ENCODE measurements around the gene CAMSAP1.

CAMSAP1 gene

DNA sequence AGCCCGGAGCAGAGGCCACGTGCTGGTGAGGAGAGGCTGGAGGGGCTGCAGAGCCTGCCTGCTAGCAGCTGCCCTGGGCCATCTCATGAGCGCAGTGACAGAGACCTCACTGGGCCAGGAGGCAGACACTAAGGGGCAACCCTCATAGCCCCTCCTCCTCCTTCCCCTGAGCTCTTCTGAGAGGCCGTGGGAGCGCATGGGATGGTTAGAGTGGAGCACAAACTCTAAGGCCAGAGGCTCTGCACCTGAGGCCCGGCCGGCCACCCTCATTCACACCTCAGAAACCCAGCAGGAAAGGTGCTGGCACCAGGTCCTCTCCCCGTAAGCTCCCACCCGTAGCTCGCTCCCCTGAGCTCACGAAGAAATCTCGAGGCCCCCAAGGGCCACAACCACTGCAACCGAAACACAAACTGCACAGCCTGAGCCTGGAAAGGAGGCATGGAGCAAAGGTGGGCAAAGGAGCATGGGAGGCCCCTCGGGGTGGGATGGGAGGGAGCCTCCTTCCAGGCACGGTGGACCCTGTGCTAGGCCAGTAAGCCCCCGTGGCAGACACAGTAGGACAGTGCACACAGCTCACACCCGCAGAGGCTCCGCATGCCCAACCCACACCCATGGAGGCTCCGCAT is 17.7 kb downstream of the CAMSAP1 start:
- Histone ChIP-seq H3K4me1 (ENCODE audit: control insufficient read depth, insufficient read depth, low read length) (peaks cover 37% of the 10 kb centered on the region), H3K4me3 (ENCODE audit: low read length) (no peak overlapping the region)

DNA sequence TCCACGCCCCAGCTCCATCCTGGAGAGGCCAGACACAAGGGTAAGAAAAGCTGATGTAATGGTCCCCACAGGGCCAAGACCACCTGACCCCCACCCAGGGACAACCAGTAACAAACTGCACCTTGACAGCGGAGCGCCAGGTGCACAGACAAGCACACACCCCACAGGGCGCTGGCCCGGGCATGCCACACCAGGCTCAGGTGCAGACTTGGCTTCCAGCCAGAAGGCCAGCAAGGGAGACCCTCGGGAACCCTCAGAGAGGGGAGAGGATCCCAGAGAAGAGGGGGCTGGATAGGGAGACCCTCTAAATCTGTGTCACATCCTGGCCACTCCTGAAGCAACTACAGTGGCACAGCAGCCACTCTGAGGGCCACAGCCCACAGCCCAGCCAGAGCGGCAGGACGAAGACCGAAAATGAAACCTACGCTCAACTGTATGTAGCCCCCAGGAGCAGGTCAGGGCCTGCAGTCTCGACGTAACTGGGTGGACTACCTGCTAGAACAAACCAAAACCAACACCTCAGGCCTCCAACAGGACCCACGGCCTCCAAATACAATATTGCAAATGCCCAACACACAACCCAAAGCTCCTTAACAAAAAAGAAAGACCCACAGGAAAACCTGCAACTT is 18.5 kb downstream of the CAMSAP1 start:
- Histone ChIP-seq H3K4me3 (ENCODE audit: low read length) (no peak overlapping the region), H3K9me3 (replicated peaks; ENCODE audit: low read length) (no peaks in the 10 kb centered on the region), H3K4me1 (ENCODE audit: control insufficient read depth, insufficient read depth, low read length) (peaks cover 45% of the 10 kb centered on the region), H3K4me2 (ENCODE audit: low read length) (no peak overlapping the region), H3K36me3 (ENCODE audit: insufficient read depth, low read length) (no peaks in the 10 kb centered on the region), H3K9ac (ENCODE audit: low read depth, low read length) (no peak overlapping the region), H3K27me3 (ENCODE audit: control insufficient read depth, insufficient read depth, low read length) (no peaks in the 10 kb centered on the region)

More for the DNA sequence above, 17.7 kb downstream of the CAMSAP1 start:
- Histone ChIP-seq H3K36me3 (ENCODE audit: insufficient read depth, low read length) (no peaks in the 10 kb centered on the region), H3K9ac (ENCODE audit: low read depth, low read length) (no peak overlapping the region), H3K9me3 (replicated peaks; ENCODE audit: low read length) (no peaks in the 10 kb centered on the region), H3K4me2 (ENCODE audit: low read length) (no peak overlapping the region), H3K27me3 (ENCODE audit: control insufficient read depth, insufficient read depth, low read length) (no peaks in the 10 kb centered on the region)

DNA sequence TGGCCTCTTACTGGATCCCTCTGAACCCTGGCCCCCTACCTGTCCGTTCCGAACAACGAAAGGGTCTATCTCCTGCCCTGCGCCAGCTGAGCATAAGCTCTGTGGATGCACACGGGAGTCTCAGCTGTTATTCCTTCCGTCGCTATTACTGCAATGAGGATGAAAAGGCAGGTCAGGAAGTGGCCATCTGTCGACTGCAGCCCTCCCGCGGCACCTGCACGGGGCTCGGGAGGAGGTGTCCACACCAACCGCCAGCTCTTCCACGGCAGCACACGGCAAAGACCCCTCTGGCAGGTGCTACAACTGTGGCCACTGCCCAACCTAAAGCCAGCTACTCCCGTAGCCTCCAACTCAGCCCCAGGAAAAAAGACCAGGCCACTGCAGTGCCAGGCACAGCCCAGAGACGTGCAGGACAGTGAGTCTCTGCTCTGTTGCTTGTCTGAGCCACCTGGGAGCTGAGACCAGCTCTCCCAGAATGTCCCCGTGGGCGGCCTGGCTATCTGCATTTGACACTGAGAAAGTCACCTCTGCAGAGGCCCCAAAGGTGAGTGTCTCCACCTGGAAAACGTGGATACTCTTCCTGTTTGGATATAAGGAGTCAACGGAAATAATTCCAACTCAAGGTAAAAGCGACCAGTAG is 19.1 kb downstream of the CAMSAP1 start:
- Histone ChIP-seq H3K27me3 (ENCODE audit: control insufficient read depth, insufficient read depth, low read length) (no peaks in the 10 kb centered on the region), H3K9me3 (replicated peaks; ENCODE audit: low read length) (no peaks in the 10 kb centered on the region), H3K4me3 (ENCODE audit: low read length) (no peak overlapping the region), H3K36me3 (ENCODE audit: insufficient read depth, low read length) (no peaks in the 10 kb centered on the region), H3K4me1 (ENCODE audit: control insufficient read depth, insufficient read depth, low read length) (peaks cover 51% of the 10 kb centered on the region), H3K9ac (ENCODE audit: low read depth, low read length) (no peak overlapping the region), H3K4me2 (ENCODE audit: low read length) (peak overlapping the region; percentile 74)

DNA sequence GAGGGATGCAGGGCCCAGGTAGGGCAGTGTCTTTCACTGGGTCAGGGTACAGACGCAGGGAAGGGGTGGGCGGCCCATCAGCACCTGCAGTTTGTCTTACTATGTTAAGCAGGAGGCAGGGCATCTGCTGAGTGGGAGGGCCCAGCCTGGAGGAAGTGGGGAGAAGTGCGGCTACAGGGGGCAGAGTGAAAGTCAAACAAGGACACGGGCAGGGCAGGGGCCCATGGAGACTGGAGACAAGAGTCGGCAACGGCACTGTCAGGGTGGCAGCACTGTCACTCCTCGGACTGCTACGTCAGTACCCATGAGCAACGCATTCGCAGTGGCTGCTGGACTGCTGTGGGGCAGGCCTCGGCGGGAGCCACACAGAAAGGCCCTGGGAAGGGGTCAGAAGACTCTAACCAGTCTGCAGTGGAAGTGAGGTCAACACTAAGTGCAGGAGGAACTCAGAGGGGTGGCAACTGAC is 19.7 kb downstream of the CAMSAP1 start:
- H3K36me3 ChIP-seq (ENCODE audit: insufficient read depth, low read length) = no peaks in the 10 kb centered on the region
- no peaks in the 10 kb centered on the region for H3K27me3 ChIP-seq (ENCODE audit: control insufficient read depth, insufficient read depth, low read length)
- peak overlapping the region; percentile 10 for H3K9ac ChIP-seq (ENCODE audit: low read depth, low read length)
- H3K4me1 ChIP-seq (ENCODE audit: control insufficient read depth, insufficient read depth, low read length) = peaks cover 53% of the 10 kb centered on the region
- peak overlapping the region; percentile 74 for H3K4me2 ChIP-seq (ENCODE audit: low read length)
- H3K9me3 ChIP-seq (replicated peaks; ENCODE audit: low read length) = no peaks in the 10 kb centered on the region
- no peak overlapping the region for H3K4me3 ChIP-seq (ENCODE audit: low read length)

DNA sequence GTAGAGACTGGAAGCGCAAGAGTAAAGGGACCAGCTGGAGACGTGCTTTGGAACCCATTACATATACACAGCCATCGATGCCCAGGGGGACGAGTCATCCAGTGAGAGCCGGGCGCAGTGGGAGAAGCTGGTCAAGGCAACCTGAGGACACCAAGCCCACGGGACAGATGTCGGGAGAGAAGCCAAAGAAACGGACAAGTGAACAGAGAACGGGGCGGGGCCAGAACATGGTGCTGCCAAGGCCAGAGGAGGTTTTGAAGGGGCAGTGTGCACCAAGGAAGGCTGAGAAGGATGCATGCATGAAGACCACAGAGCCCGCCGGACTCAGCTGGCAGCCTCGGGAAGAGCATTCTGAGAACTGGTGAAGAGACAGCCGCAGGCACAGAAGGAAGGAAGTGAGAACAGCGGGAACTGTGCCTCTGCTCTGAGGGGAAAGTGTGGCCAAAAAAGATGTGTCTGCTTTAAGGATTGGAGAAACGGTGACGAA is 20.3 kb downstream of the CAMSAP1 start:
- Histone ChIP-seq H3K36me3 (ENCODE audit: insufficient read depth, low read length) (no peaks in the 10 kb centered on the region), H3K4me3 (ENCODE audit: low read length) (peak overlapping the region; percentile 45), H3K27me3 (ENCODE audit: control insufficient read depth, insufficient read depth, low read length) (no peaks in the 10 kb centered on the region), H3K9ac (ENCODE audit: low read depth, low read length) (peak overlapping the region; percentile 13), H3K4me2 (ENCODE audit: low read length) (peak overlapping the region; percentile 74), H3K9me3 (replicated peaks; ENCODE audit: low read length) (no peaks in the 10 kb centered on the region), H3K4me1 (ENCODE audit: control insufficient read depth, insufficient read depth, low read length) (peaks cover 53% of the 10 kb centered on the region)

DNA sequence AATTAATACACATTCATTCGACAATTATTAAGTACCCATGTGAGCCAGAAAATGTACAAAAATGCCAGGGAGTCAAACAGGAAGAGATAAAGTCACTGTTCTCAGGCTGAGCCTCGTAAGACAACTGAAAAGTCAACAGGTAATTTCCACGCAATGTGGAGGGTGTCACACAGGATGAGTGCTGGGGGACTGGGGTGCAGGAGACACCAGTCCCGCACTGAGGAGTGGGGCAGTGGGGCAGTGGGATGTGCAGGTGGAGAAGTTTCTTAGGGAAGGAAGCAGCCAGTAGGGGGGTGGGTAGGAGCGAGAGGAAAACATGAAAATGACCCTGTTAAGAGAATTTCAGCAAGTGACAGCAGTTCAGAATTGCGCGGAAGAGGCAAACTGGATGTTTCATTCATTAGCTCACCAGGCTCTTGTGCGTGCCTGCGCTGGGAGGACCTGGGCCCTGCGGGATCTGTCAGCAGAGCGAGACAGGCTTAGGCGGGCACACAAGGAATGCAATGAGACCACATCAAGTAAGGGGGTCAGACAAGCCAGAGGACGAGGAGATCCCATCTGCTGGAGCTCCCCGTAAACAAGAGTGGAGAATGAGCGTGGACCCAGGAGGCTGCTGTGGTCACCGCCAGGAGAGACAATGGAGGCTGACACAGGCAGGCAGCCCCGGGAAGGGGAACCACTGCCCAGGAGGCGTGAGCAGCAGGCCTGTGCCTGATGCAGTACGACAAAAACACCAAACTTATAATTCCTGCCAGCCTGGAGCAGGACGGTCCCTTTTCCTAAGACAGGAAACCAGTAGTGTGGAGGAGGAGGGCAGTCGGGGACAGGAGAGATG is 21.0 kb downstream of the CAMSAP1 start:
- peak overlapping the region; percentile 45 for H3K4me3 ChIP-seq (ENCODE audit: low read length)
- peak overlapping the region; percentile 74 for H3K4me2 ChIP-seq (ENCODE audit: low read length)
- peak overlapping the region; percentile 13 for H3K9ac ChIP-seq (ENCODE audit: low read depth, low read length)
- no peaks in the 10 kb centered on the region for H3K36me3 ChIP-seq (ENCODE audit: insufficient read depth, low read length)
- no peaks in the 10 kb centered on the region for H3K9me3 ChIP-seq (replicated peaks; ENCODE audit: low read length)
- H3K27me3 ChIP-seq (ENCODE audit: control insufficient read depth, insufficient read depth, low read length) = no peaks in the 10 kb centered on the region
- H3K4me1 ChIP-seq (ENCODE audit: control insufficient read depth, insufficient read depth, low read length) = peaks cover 53% of the 10 kb centered on the region

DNA sequence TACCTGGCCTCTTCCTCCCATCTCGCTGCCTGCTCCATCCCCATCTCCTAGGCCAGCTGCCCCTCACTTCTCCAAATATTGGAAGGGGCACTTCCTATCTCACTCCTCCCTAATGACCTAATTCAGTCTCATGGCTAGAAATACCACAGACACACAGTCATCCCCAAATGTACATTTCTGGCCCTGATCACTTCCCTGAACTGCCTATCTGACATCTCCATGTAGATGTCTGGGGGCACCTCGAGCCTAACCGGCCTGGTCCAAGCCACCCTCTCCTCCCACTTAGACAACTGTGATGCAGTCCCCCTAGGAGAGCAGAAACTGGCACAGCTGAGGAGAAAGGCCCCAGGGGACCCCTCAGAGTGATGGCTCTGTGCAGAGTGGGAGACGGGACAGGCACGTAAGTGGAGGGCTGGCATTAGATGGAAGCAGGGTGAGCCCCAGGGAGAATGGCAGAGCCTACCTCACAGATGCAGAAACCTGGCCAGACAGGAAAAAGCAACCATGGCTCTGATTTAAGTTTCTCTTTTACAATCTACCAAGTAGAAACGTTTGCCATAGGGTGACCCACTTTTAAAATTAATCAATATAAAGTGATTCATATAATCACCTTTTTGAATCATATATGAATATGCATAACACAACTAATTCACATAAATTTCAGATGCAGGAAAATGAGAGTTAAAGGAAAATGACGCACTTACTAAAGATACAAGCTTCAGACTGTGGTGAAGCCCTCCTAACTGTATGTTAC is 22.1 kb downstream of the CAMSAP1 start:
- H3K4me1 ChIP-seq (ENCODE audit: control insufficient read depth, insufficient read depth, low read length) = peaks cover 53% of the 10 kb centered on the region
- H3K9me3 ChIP-seq (replicated peaks; ENCODE audit: low read length) = no peaks in the 10 kb centered on the region
- peak overlapping the region; percentile 9 for H3K9ac ChIP-seq (ENCODE audit: low read depth, low read length)
- peak overlapping the region; percentile 8 for H3K4me3 ChIP-seq (ENCODE audit: low read length)
- H3K27me3 ChIP-seq (ENCODE audit: control insufficient read depth, insufficient read depth, low read length) = no peaks in the 10 kb centered on the region
- H3K4me2 ChIP-seq (ENCODE audit: low read length) = peak overlapping the region; percentile 72
- no peaks in the 10 kb centered on the region for H3K36me3 ChIP-seq (ENCODE audit: insufficient read depth, low read length)

DNA sequence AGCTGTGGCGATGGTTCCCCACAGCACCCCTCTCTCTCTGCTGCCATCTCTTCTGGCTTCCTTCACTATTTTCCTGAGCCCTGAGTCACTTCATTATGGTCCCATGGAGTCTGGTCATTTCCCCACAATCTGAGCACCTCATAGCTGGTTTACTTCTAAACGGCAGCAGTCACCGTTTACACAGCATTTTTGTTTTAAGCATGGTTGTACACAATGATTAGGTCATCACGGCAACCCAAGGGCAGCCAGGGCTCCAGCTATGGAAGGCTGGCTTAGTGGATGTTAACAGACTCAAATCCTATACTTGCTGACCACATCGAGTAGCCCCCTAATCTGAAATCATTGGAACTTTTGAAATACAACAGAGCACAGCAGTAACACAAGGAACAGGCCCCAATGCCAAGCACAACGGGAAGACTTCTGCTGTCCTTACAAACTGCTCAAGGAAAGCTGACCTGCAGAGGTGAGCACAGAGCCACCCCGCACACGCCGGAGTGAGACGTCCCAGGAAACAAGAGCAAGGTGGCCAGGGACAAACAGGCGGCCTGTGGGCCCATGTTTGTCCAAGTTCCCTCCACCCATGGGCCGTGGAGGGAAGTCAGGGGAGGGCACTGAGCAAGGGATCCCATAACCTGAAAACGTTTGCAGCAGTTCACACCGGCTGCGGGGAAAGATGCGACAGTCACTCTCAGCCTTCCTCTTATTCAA is 22.9 kb downstream of the CAMSAP1 start:
- Histone ChIP-seq H3K9me3 (replicated peaks; ENCODE audit: low read length) (no peaks in the 10 kb centered on the region), H3K27me3 (ENCODE audit: control insufficient read depth, insufficient read depth, low read length) (no peaks in the 10 kb centered on the region), H3K4me1 (ENCODE audit: control insufficient read depth, insufficient read depth, low read length) (peaks cover 60% of the 10 kb centered on the region), H3K4me3 (ENCODE audit: low read length) (peak overlapping the region; percentile 8), H3K36me3 (ENCODE audit: insufficient read depth, low read length) (no peaks in the 10 kb centered on the region), H3K4me2 (ENCODE audit: low read length) (peak overlapping the region; percentile 72), H3K9ac (ENCODE audit: low read depth, low read length) (peak overlapping the region; percentile 2)

DNA sequence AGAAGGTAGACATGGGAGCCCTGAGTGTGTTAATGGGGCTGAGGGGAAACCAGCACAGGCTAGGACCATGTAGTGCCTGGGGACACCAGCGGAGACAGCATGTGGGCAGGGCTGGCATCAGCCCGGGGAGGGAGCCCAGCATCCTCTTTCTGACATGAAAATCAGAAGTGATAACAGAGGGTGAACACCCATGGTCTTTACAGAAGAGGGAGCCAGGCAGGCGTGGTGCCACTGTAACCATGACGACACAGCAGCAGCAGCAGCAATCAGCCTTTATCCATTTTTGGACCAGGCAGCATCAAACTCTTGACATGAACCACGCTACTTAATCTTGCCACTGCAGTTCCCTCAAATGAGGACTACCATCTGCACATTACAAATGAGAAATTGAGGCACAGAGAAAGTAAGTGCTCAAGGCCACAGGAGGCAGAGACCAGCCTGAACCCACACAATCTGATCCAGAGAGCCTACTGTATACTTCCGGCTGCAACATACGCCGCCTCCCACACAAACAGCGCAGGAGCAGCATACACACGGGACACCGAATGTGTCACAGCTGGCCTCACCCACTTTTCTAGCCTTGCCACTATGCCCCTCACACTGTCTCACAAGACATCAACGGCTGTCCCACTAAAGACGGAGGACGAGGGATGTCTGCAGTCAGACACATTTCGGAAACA is 23.8 kb downstream of the CAMSAP1 start:
- Histone ChIP-seq H3K4me3 (ENCODE audit: low read length) (no peak overlapping the region), H3K9ac (ENCODE audit: low read depth, low read length) (no peak overlapping the region), H3K27me3 (ENCODE audit: control insufficient read depth, insufficient read depth, low read length) (no peaks in the 10 kb centered on the region), H3K9me3 (replicated peaks; ENCODE audit: low read length) (no peaks in the 10 kb centered on the region), H3K36me3 (ENCODE audit: insufficient read depth, low read length) (no peaks in the 10 kb centered on the region), H3K4me2 (ENCODE audit: low read length) (peak overlapping the region; percentile 72), H3K4me1 (ENCODE audit: control insufficient read depth, insufficient read depth, low read length) (peaks cover 69% of the 10 kb centered on the region)

DNA sequence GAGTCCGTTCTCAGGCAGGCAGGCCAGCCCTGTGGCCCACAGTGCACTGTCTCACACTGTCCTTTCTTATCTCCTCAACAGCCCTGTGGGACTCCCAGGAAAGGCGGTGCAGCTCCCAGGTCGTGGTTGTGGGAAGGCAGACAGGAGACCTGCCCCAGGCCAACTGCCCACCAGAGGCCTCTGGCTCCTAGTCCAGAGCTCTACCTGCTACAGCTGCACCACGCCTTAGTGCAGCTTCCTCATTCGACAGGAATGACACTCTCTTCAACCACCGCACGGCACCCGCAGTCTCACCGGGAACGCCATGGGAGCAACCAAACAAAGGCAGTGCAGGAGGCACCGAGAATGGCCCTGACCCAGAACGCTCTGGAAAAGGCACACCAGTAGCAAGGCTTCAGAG is 25.3 kb downstream of the CAMSAP1 start:
- Histone ChIP-seq H3K36me3 (ENCODE audit: insufficient read depth, low read length) (no peaks in the 10 kb centered on the region), H3K4me1 (ENCODE audit: control insufficient read depth, insufficient read depth, low read length) (peaks cover 63% of the 10 kb centered on the region)

More for the DNA sequence above, 25.3 kb downstream of the CAMSAP1 start:
- Histone ChIP-seq H3K4me3 (ENCODE audit: low read length) (no peak overlapping the region), H3K4me2 (ENCODE audit: low read length) (no peak overlapping the region), H3K27me3 (ENCODE audit: control insufficient read depth, insufficient read depth, low read length) (no peaks in the 10 kb centered on the region), H3K9ac (ENCODE audit: low read depth, low read length) (no peak overlapping the region), H3K9me3 (replicated peaks; ENCODE audit: low read length) (no peaks in the 10 kb centered on the region)

Measured in skeletal muscle satellite cell (primary cell).